ENCODE data around the gene SV2B.

GRCh38 chr15:91202510-91203102 lies 102.5 kb downstream of the SV2B start:
- TF ChIP-seq CTCF (IDR thresholded peaks at IDR 0.05), result no peak
- no peak for TF ChIP-seq POLR2AphosphoS5 (IDR thresholded peaks at IDR 0.05)
- TF ChIP-seq POLR2A (IDR thresholded peaks at IDR 0.05), result no peak

Measured in breast epithelium (tissue), 3 donors.